Measurements from ENCODE around the gene RACGAP1. TPM values are rescaled to one million over a fixed set of nuclear protein-coding genes. Genes with fewer than 3 reads are reported as not detected.

Gene RACGAP1
- total RNA-seq, 2 experiments from 2014 or later: 145 to 152 TPM

DNA sequence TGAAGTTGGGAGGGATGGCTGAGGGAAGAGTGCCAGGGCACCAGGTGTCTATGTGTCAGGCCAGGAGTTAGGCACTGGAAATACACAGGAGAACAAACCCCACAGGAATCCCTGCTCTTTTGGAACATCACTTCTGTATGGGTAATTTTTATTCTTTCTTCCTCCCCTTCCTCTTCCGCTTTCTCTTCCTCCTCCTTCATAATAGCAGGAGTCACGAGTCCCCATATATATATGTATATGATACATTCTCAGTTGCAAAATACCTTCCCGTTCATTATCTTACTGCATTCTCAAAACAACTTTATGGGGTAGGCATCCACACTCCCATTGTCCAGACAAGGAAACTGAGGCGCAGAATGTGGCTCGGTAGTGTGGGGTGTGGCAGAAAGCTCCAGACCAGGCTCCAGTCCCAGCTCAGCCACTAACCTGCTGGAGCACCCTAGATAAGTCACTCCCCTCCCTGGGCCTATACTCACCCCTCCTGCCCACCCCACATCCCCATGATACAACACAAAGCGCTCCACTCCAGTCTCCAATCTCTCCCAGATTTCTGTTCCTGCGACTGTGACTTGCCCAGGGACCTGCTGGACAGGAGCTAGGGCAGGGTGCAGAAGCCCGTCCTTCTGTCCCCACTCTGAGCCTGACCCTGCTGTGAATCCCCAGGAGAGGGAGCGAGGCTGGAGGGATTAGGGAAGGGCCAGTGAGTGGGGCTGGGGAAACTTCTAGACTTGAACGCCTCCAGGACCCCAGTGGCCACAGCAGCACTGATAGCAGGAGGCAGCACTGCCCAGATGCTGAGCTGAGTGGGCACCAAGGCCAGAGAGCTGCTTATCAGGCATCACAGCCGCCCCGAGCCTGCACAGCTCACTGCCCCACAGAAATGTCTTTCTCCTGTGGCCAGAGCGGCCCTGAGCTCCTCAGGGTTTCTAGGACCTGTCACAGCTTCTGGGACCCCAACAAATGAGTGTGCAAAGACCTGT lies 76.1 kb downstream of the RACGAP1 start:
- peaks cover 20% of the 10 kb centered on the region for H3K4me1 Mint-ChIP-seq (ENCODE audit: low read depth)
- CTCF ChIA-PET: interaction anchor here (1.3 to 6.4 kb wide), 2 partner anchors 18 to 90 kb away, joined by 6 to 95 read pairs; no protein-coding TSS in a partner anchor
- H3K27ac Mint-ChIP-seq: no peak overlapping the region
- intact Hi-C loops (cut with micrococcal nuclease): loop anchor here (5.0 kb wide), 2 partner anchors 47 to 82 kb away; partner anchors contain the start of gene FAIM2
- DNase-seq: no peak
- peaks cover 12% of the 10 kb centered on the region for H3K27me3 Mint-ChIP-seq
- POLR2A ChIA-PET: no interaction called here
- no peaks in the 10 kb centered on the region for H3K36me3 Mint-ChIP-seq
- H3K9me3 Mint-ChIP-seq: no peaks in the 10 kb centered on the region
- H3K4me3 Mint-ChIP-seq: no peak overlapping the region

DNA sequence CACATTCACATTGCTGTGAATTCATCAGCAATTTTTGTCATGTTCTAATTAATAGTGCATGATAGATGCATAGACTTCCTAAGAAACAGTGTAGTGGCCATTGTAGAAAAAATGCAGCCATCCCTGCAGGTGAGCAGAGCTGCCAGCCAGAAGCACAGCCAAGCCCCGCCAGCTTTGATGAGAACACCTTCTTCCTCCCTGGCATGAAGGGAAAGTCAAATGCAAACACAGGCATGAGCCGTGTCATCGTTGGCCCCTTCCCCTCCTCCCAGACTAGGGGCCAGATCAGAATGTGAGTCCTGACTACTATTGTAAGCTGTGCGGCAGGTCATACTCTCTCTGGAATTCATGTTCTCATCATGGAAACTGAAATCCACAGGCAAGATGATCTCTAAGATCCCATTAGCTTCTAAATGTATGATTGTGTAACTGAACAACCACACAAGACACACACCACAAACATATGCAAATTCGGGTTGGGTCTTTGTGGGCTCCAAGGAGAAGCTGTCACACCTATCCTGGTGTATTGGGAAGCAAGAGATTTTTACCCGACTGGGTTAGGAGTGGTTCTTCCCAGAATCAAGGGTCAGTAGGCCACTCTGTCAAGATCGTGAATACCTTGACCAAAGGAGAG lies 77.6 kb downstream of the RACGAP1 start:
- Mint-ChIP-seq H3K27ac (no peak overlapping the region), H3K4me1 (ENCODE audit: low read depth) (peaks cover 29% of the 10 kb centered on the region), H3K36me3 (no peaks in the 10 kb centered on the region), H3K9me3 (no peaks in the 10 kb centered on the region), H3K4me3 (no peak overlapping the region), H3K27me3 (peaks cover 6% of the 10 kb centered on the region)
- POLR2A ChIA-PET: no interaction called here
- intact Hi-C loops (cut with micrococcal nuclease): loop anchor here (5.0 kb wide), 2 partner anchors 45 to 80 kb away; partner anchors contain the start of gene FAIM2
- no peak for DNase-seq
- CTCF ChIA-PET: interaction anchor here (0.6 to 6.4 kb wide), 5 partner anchors 9 to 206 kb away, joined by 3 to 95 read pairs (median 3); partner anchors contain the start of gene TMBIM6

DNA sequence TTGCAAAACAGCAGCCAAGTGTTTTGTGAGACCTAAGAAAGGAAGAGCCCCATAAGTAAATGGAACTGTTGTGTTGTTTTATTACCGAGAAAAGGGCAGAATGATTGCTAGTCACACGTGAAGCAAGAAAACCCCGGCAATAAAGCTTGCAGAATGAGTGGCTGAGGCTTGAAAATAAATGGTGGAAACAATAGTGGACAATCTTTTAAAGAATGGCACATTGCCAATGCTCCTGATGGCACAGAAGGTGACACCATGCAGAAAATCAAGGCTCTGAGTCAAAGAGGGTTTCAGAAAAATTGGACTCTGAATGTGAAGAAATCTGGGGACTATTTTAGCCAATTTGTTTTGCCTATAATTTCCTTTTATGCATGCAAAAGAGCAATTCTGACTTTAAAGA lies 78.8 kb downstream of the RACGAP1 start:
- no peak for DNase-seq
- H3K4me3 Mint-ChIP-seq: no peak overlapping the region
- H3K36me3 Mint-ChIP-seq: no peaks in the 10 kb centered on the region
- H3K9me3 Mint-ChIP-seq: no peaks in the 10 kb centered on the region
- H3K27ac Mint-ChIP-seq: no peak overlapping the region
- H3K4me1 Mint-ChIP-seq (ENCODE audit: low read depth): peaks cover 33% of the 10 kb centered on the region
- POLR2A ChIA-PET: no interaction called here
- CTCF ChIA-PET: interaction anchor here (0.8 to 6.4 kb wide), 28 partner anchors 9 to 238 kb away, joined by 3 to 95 read pairs (median 6); partner anchors contain the start of genes COX14, NCKAP5L and TMBIM6
- intact Hi-C loops (cut with micrococcal nuclease): loop anchor here (5.0 kb wide), 2 partner anchors 44 to 79 kb away; partner anchors contain the start of gene FAIM2
- H3K27me3 Mint-ChIP-seq: peaks cover 4% of the 10 kb centered on the region

DNA sequence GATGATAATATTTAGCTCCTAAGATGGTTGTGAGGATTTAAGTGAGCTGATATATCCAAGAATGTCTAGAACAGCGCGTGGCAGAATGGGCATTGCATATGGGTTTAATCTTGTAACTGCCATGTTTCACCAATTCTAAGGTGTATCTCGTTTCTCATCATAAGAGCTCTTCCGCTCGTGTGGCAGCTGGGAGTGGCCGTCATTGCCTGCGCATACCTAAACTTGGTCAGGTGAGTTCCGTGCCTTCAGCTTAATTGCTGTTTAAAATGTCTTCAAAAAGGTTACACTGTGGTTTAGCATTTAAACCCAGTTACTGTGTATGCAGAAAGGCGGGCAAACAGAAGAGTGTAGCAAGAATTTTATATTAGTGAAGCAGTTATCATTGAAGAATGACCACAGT lies 79.2 kb downstream of the RACGAP1 start:
- no peak overlapping the region for H3K27ac Mint-ChIP-seq
- no peaks in the 10 kb centered on the region for H3K36me3 Mint-ChIP-seq
- H3K9me3 Mint-ChIP-seq: no peaks in the 10 kb centered on the region
- peaks cover 2% of the 10 kb centered on the region for H3K27me3 Mint-ChIP-seq
- intact Hi-C loops (cut with micrococcal nuclease): loop anchor here (5.0 kb wide), 2 partner anchors 44 to 79 kb away; partner anchors contain the start of gene FAIM2
- CTCF ChIA-PET: interaction anchor here (0.7 to 6.4 kb wide), 50 partner anchors 9 to 338 kb away, joined by 3 to 95 read pairs (median 4); partner anchors contain the start of genes BCDIN3D, COX14, LIMA1 and NCKAP5L
- POLR2A ChIA-PET: interaction anchor here (0.7 to 1.3 kb wide), 2 partner anchors 103 to 205 kb away, joined by 4 read pairs; partner anchors contain the start of genes BCDIN3D and TMBIM6
- DNase-seq: no peak
- peaks cover 33% of the 10 kb centered on the region for H3K4me1 Mint-ChIP-seq (ENCODE audit: low read depth)
- no peak overlapping the region for H3K4me3 Mint-ChIP-seq

DNA sequence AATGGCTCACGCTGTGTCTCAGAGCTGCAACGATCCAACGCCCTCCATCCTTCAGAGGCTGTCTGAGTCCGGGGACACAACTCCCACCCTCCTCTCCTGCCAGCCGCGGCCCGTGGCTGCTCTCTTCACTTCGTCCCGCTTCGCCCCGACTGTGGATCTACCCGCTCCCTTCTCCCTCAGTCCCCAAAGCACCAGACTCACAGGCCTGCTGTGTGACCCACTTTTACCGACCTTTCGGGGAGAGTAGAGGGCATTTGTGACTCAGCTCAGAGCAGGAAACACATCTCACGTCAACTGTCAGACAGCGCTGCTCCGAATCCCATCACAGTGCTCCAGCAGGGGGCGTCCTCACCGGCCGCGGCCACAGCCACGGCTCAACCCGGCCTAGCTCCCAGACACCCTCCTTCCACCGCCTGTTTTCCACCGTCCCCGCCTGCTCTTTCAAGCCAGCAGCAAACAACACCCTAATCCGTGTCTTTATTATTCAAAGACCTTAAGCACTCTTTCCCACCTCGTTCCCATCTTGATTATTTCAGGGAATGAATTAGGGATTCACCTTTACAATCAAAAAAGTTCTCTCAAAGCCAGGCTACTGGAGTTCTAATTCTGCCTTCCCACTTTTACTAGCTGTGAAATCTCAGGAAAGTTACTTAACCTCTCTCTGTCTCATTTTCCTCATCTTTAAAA lies 79.8 kb downstream of the RACGAP1 start:
- Mint-ChIP-seq H3K27me3 (no peaks in the 10 kb centered on the region), H3K27ac (peak overlapping the region; percentile 81), H3K4me3 (peak overlapping the region; percentile 70), H3K36me3 (no peaks in the 10 kb centered on the region), H3K9me3 (no peaks in the 10 kb centered on the region), H3K4me1 (ENCODE audit: low read depth) (peaks cover 33% of the 10 kb centered on the region)
- POLR2A ChIA-PET: interaction anchor here (0.7 to 1.3 kb wide), 3 partner anchors 102 to 204 kb away, joined by 3 to 4 read pairs (median 4); partner anchors contain the start of genes BCDIN3D and TMBIM6
- intact Hi-C loops (cut with micrococcal nuclease): loop anchor here (1.0 to 5.0 kb wide), 3 partner anchors 43 to 169 kb away; partner anchors contain the start of gene FAIM2
- DNase-seq: peak; percentile 93
- CTCF ChIA-PET: interaction anchor here (0.6 to 6.4 kb wide), 58 partner anchors 8 to 1073 kb away, joined by 3 to 95 read pairs (median 4); partner anchors contain the start of genes BCDIN3D, COX14, LIMA1 and NCKAP5L

DNA sequence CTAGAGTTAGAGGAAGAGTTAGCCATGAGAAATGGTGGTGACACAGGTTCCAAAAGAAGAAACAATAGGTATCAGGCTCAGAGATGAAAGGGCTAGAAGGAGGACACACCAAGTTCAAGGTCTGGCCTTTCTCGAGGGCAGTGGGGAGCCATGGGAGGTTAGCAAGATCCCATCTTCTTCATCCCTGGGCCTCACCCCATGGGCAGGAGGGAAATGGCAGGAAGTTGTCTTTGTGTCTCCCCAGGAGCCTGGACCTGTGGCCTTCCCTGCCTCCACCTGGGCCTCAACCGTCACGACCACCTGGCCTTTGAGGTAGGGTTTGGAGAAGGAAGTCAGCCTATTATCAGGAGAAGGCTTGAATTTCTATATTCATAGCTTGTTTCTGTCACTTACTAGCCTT lies 80.6 kb downstream of the RACGAP1 start:
- Mint-ChIP-seq H3K27me3 (no peaks in the 10 kb centered on the region), H3K4me1 (ENCODE audit: low read depth) (peaks cover 33% of the 10 kb centered on the region), H3K36me3 (no peaks in the 10 kb centered on the region), H3K27ac (peak overlapping the region; percentile 81), H3K9me3 (no peaks in the 10 kb centered on the region), H3K4me3 (no peak overlapping the region)
- intact Hi-C loops (cut with micrococcal nuclease): loop anchor here (1.0 to 5.0 kb wide), 3 partner anchors 42 to 168 kb away; partner anchors contain the start of gene FAIM2
- no peak for DNase-seq
- POLR2A ChIA-PET: interaction anchor here (1.1 kb wide), 1 partner anchor 140 kb away, joined by 3 read pairs; no protein-coding TSS in a partner anchor
- CTCF ChIA-PET: interaction anchor here (0.8 to 6.4 kb wide), 14 partner anchors 12 to 459 kb away, joined by 3 to 95 read pairs (median 10); partner anchors contain the start of gene COX14

DNA sequence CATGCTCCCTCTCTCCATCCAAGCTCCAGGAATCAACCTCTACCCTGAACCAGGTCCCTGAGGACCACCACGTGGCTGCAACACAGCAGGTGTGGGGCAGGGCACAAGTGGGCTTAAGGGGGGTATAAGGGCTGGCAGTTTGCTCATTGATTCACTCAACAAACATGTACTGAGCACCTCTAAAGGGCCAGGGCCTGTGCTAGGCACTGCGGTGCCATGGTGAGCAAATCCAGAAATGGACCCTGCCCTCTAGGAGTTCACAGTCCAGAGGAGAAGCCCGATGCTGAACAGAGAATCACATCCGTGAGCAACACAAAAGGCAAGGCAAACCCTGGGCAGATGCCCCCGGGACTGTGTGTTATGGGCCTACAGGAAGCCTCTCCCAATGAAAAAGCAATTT lies 81.2 kb downstream of the RACGAP1 start:
- Mint-ChIP-seq H3K36me3 (no peaks in the 10 kb centered on the region), H3K4me1 (ENCODE audit: low read depth) (peaks cover 33% of the 10 kb centered on the region), H3K9me3 (no peaks in the 10 kb centered on the region), H3K27me3 (no peaks in the 10 kb centered on the region), H3K27ac (no peak overlapping the region), H3K4me3 (no peak overlapping the region)
- intact Hi-C loops (cut with micrococcal nuclease): no loop called here
- DNase-seq: no peak
- ChIA-PET CTCF (interaction anchor here (1.3 to 2.7 kb wide), 2 partner anchors 23 to 77 kb away, joined by 8 to 20 read pairs; no protein-coding TSS in a partner anchor), POLR2A (interaction anchor here (0.5 kb wide), 1 partner anchor 818 kb away, joined by 3 read pairs; no protein-coding TSS in a partner anchor)

DNA sequence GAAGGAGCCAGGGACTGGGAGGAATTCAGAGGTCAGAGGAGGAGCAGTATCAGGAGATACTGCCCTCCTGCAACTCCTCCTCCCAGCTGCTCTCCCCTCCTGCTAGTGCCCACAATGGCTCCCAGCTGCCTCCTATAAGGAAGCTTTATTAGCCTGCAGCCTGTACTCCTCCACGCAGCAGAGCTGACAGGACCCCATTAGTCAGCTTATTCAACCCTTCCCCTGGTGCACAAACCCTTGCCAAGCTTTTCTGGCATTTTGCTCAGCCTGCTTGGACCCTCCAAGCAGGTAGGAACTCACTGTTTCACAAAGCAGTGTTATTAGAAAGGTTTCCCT lies 81.7 kb downstream of the RACGAP1 start:
- no peaks in the 10 kb centered on the region for H3K27me3 Mint-ChIP-seq
- DNase-seq: no peak
- H3K4me3 Mint-ChIP-seq: no peak overlapping the region
- POLR2A ChIA-PET: interaction anchor here (0.5 kb wide), 1 partner anchor 819 kb away, joined by 3 read pairs; no protein-coding TSS in a partner anchor
- no peaks in the 10 kb centered on the region for H3K36me3 Mint-ChIP-seq
- CTCF ChIA-PET: interaction anchor here (0.7 to 2.7 kb wide), 4 partner anchors 14 to 77 kb away, joined by 3 to 20 read pairs (median 6); no protein-coding TSS in a partner anchor
- intact Hi-C loops (cut with micrococcal nuclease): no loop called here
- H3K27ac Mint-ChIP-seq: no peak overlapping the region
- H3K9me3 Mint-ChIP-seq: no peaks in the 10 kb centered on the region
- peaks cover 33% of the 10 kb centered on the region for H3K4me1 Mint-ChIP-seq (ENCODE audit: low read depth)

DNA sequence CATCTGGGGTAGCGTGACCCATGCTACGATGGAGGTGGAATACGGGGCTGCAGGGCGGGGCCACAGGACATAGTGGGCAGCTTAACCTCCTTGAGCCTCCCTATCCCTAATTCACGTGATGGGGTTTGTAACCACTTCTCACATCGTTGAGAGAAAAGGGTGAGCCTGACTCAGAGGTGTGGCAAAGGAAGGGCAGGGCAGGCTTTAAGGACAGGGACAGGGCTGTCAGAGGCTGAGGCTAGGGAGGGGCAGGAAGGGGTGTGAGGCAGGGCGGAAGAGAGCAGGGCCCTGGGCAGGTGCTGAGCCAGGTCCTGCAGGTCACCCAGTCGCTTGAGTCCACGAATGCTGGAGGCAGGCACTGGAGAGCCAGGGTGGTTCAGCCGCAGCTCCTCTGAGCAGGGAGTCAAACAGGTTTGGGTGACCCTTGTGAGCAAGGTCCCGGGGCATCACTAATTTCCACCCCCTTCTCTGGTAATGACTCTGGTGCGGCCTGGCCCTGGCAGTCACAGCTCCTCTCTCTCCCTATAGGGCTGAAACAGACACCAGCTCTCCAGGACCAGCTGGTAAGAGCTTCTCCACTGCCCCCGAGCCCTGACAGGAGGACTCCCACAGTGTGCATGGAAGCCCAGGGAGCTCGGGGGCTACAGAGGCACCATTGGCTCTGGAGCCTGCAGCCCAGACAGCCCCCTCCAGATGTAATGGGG lies 82.2 kb downstream of the RACGAP1 start:
- no peaks in the 10 kb centered on the region for H3K36me3 Mint-ChIP-seq
- H3K27ac Mint-ChIP-seq: no peak overlapping the region
- peak; percentile 46 for DNase-seq
- ChIA-PET CTCF (interaction anchor here (0.7 to 2.7 kb wide), 8 partner anchors 10 to 127 kb away, joined by 3 to 20 read pairs (median 3); no protein-coding TSS in a partner anchor), POLR2A (interaction anchor here (0.5 kb wide), 1 partner anchor 819 kb away, joined by 3 read pairs; no protein-coding TSS in a partner anchor)
- no peak overlapping the region for H3K4me3 Mint-ChIP-seq
- H3K4me1 Mint-ChIP-seq (ENCODE audit: low read depth): peaks cover 33% of the 10 kb centered on the region
- H3K9me3 Mint-ChIP-seq: no peaks in the 10 kb centered on the region
- intact Hi-C loops (cut with micrococcal nuclease): no loop called here
- no peaks in the 10 kb centered on the region for H3K27me3 Mint-ChIP-seq

DNA sequence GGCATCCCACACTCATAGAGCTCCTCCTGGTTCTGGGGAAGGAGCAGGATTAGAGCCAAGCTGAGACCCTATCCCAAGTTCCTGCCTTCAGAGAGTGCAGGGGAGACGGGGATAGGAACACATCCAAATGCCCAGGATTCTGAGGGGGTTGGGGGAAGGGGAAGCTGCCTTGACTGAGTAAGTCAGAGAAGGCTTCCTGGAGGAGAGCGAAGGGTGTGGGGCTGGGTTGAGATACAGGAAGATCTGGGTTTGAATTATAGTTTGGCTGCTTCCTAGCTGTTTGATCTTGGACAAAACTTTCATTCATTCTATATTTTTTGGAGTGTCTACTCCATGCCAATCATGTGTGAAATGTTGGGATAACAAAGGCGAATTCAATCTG lies 82.8 kb downstream of the RACGAP1 start:
- H3K27me3 Mint-ChIP-seq: no peaks in the 10 kb centered on the region
- POLR2A ChIA-PET: no interaction called here
- CTCF ChIA-PET: interaction anchor here (0.8 to 2.7 kb wide), 6 partner anchors 10 to 128 kb away, joined by 3 to 20 read pairs (median 3); no protein-coding TSS in a partner anchor
- H3K4me1 Mint-ChIP-seq (ENCODE audit: low read depth): peaks cover 33% of the 10 kb centered on the region
- H3K9me3 Mint-ChIP-seq: no peaks in the 10 kb centered on the region
- DNase-seq: no peak
- intact Hi-C loops (cut with micrococcal nuclease): no loop called here
- H3K4me3 Mint-ChIP-seq: no peak overlapping the region
- no peak overlapping the region for H3K27ac Mint-ChIP-seq
- no peaks in the 10 kb centered on the region for H3K36me3 Mint-ChIP-seq
